Activated naive CD4-positive, alpha-beta T cell treated with anti-CD3 and anti-CD28 coated beads, Interleukin-2, amount 50 U/mL, for 16 hours (primary cell): ENCODE measurements around the gene STAB2.

Experiments used
- DNase-seq: peaks from one replicate; pipeline ENCODE4 v3.0.0-alpha.2; 2020

The STAB2 gene

DNA sequence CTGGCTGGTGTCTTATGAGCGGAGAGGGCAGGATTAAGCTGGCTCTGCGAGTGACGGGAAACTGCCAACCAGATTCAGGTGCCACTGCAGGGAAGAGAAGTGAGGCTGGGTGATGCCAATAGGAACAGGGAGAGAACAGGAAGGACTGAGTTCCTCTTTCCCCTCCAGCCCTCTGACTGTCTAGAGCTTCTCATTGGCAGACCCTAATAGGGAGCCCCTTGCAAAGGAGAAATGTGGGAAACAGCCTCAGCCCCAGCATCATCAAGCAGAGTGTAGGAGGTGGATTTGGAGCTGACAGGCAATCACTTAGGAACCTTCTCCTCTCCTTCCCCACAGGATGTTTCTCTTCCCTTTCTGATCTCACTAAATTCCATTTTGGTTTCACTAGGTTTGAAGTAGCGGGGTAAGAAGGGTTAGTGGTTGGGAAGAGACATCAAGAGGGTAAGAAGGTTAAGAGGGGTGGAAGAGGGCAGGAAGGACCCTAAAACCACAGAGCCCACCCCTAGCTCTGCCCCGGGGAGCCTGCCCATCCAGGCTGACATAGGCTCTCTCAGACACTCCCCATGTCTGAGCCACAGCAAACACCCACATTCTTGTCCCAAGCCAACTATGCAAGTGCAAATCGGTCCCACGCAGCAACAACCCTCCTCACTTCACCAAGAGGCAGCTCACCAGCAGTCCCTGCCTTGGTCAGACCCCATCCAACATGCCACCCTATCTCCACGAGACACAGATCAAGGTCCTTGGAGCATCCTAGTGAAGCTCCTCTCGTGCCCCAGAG lies 111.1 kb downstream of the STAB2 start:
- DNase-seq: no peak

DNA sequence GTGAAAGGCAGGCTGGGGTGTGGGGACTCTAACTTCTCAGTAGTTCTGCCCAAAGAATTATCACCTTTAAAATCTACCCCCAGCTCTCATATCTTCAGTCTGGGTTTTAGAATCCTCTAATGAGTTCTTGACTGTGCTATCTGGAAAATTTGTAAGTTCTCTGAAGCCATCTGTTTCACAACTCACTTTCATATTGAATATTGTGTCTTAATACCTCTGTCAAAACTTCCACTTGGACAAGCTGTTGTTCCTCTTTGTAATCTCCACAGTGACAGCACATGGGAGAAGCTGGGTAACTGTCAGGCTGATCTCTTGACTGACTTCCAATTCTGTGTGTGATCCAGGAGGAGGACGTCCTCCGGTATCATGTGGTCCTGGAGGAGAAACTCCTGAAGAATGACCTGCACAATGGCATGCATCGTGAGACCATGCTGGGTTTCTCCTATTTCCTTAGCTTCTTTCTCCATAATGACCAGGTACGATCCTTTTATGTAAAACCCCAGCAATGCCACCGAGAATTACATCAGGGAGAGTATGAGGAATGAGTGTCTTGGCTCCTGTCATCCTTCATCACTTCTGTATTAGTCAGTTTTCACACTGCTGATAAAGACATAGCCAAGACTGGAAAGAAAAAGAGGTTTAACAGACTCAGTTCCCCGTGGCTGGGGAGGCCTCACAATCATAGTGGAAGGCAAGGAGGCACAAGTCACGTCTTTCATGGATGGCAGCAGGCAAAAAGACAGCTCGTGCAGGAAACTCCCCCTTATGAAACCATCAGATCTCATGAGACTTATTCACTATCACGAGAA lies 111.9 kb downstream of the STAB2 start:
- DNase-seq: no peak

DNA sequence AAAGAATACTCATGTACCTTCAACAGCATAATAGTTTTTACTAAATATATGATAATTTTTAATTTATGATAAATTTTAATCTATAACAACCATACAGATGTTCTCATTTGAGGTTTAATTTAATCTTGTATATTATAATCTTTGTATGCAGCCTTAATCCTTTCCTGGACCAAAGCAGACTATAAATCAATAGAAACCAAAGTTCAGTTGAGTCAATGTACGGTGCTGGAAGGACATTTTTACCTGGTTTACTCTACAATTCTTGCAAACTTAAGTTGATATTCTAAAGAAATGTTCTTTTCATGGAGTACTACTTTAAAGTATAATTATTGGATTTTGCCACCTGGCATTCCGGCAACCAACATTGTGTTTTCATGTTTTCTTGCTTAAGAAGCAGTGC lies 118.0 kb downstream of the STAB2 start:
- no peak for DNase-seq

DNA sequence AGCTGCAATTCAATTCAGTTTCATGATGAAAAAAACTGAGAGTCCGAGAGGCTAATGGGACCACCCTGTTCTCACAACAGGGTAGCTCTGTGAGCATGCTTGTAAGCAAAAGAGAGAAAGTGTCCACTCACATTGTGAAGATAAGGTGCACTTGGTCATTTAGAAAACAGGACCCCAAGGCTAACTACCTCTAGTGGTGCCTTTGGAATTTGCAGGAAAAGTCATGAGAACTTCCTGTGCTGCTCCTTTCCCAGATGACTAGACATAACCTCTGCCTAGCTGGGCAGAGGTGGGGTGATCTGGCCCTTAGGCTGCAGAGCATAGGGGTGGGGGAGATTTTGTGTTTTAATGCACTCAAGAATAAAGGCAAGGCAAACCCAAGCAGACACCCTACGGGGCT lies 118.9 kb downstream of the STAB2 start:
- DNase-seq: no peak

DNA sequence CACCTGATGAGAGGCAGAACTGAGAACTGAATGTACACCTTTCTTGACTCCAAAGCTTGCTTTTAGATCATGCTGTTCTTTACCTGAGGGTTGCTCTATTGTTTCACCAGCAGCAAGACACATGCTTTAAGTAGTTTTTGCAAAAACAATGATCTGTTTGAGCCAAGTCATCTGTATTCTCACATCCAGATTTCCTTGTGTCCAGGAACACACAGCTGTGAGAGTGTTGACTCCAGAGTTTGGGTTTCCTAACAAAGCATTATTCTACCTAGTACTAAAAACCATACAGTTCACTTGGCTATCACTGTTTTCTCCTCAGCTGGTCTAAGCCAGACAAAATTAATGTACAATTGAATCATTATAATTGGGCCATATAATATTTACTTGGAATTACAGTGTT lies 120.4 kb downstream of the STAB2 start:
- DNase-seq: no peak

DNA sequence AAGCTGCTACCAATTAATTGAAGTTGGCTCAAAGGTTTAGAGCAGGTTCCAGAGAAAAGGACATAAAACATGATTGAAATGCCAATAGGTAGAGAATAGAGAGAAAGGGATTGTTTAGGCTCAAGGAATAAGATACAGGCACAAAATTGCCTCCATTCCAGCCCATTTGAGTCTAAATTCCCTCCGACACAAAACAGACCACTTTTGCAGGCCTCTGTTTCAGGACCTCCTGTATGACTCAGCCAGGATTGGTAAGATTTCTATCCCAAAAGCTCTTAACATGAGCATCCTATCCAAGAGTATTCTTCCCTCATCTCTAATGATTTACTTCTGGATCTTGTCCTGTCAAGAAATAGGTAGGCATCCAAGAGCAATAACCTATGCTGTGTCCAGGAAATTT lies 123.5 kb downstream of the STAB2 start:
- no peak for DNase-seq

DNA sequence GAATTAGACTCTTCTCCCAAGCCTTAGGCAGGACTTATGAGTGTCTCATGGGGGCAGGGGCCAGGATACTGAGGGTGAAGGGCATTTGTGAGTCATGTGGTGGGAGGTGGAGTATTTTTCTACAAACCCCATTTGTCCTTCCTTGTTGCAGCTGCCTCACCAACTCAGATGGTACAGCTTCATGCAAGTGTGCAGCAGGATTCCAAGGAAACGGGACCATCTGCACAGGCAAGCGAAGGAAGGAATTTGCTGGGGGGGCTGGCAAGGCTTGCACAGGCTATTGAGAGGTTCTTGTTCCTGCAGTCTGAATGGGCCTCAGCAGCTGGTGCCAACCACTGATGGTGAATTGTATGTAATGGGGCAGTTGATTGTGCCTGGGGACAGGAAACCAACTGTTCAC lies 125.1 kb downstream of the STAB2 start:
- no peak for DNase-seq

DNA sequence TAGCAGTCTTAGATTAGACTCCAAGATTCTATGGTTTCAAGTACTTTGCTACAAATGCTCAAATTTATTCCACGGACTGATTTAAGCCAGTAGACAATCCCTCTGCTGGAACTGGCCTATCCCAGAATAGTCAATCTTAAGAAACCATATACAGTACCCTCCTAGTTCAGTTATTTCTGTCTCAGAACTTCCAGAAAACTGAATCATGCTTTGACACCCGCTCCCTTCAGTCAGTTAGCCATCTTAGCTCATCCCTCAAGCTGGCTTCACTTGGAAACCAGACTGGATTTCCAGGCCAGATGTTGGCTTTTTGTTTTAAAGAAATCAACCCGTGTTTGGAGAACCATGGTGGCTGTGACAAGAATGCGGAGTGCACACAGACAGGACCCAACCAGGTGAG lies 128.4 kb downstream of the STAB2 start:
- no peak for DNase-seq

DNA sequence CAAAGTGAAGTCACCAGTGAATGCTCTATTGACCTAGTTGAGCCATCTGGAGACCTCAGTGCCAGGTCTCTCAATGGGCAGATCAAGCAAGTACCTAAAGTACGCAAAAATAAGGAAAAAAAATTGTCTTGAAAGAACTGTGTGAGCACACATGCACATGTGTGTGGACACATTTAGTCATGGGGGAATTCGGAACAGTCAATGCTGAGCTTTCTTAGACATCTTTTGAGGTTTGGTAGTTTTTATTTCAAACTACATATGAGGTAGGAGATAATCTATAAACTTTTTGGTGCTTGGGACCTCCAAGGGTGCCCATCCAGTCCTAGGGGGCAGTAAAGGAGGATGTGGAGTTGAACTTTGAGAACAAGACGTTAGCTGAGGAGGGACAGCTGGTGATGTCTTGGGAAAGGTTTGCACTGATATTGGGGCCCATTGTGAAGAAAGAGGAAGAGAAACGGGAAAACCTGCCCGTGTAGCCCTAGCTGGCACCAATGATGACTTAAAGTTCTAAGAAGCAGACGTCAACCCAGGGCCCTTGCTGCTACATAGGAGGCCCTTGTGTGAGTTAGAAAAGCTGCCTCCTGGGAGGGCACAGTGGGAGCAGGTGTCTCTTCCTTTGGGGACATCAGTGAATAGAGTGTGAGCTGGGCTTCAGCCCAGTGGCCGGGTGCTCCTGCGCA lies 129.6 kb downstream of the STAB2 start:
- DNase-seq: no peak

DNA sequence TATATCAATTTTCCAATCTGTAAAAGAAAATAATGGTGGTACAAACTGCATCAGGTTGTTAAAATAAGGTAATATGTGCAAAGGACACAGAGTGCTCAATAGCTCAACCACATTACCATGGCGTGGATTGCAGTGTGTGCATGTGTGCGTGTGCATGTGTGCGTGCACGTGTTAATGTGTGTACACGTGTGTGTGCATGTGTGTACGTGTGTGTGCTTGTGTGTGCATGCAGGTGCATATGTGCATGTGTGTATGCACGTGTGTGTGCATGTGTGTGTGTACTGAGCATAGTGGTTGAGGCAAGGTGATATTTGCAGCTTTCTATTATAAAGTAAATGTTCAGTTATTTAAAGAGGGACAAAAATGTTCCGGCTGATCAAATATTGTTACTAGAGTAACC lies 138.3 kb downstream of the STAB2 start:
- no peak for DNase-seq

DNA sequence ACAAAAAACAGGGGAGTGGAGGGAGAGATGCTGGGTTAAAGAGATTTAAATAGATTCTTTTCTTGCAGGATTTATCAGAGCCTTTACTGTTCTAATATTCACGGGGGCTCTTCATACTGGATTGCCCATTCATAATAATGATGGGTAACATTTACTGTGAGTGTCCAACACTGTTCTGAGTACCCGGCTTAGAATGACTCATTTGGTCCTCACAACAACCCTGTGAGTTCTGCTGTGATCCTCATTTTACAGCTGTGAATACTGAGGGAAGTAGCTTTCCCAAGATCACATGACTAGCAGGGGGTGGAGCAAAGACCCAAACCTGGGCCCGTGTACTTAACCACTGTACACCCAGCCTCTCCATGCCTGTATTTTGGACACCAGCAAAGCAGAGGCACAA lies 140.6 kb downstream of the STAB2 start:
- no peak for DNase-seq

DNA sequence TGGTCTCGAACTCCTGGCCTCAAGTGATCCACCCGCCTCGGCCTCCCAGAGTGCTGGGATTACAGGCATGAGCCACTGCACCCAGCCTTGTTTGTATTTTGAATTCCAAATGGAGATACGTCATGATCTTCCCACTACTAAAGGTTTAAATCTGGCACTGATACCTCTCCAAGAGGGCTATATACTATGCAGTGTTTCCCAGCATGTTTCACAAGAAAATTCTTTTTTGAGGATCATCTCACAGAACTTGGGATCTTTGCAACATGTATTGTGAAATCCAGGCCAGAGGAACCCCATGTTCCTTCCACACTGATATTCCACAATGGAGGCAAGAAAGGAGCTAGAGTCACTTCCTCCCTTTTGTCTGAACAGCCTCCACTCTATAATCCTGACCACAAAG lies 141.2 kb downstream of the STAB2 start:
- no peak for DNase-seq

DNA sequence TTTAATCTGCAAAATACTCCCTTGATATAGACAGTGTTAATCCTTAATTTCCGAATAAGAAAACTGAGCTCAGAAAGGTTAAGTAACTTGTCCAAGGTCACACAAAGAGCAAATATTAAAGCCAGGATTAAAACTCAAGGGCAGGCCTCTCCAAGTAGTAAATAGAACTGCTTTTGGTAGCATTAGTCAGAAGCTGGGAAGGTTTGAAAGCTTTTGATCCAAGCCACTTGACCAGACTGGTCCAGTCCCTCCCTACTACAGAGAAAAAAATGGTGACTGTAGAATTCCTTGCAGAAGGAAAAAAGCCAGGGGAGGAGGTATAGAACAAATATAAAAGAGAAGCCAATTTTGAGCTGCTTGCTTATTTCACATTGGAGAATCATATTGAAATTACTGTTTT lies 142.4 kb downstream of the STAB2 start:
- no peak for DNase-seq

DNA sequence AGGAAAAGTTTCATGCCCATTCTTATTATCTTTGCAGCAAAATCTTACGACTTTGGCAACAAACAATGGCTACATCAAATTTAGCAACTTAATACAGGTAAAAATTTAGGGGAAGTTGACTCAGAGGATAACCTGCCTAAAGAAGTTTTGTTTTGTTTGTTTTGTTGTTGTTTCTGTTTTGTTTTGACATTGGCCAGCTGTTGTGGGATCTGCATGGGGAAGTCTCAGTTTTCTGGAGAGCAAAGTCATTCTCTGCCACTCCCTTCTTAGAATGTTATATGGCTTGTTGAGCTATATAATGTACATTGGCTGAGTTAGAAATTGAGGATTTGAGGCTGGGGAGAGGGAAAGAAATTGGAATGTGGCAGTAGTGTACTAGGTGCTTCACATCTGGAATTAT lies 144.5 kb downstream of the STAB2 start:
- DNase-seq: no peak

DNA sequence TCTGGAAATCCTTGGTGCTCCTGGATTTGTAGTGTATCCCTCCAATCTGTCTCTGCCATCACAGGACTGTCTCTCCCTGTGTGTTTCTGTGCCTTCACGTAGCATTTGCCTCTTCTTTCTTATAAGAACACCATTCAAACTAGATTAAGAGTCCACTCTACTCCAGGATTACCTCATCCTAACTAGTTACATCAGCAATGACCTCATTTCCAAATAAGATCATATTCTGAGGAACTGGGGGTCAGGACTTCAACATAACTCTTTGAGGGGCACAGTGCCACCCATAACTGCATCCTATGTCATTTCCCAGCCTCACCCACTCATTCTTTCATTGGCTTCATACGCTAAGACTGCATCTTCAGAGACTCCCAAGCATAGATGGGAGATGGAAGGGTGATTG lies 147.8 kb downstream of the STAB2 start:
- DNase-seq: no peak

DNA sequence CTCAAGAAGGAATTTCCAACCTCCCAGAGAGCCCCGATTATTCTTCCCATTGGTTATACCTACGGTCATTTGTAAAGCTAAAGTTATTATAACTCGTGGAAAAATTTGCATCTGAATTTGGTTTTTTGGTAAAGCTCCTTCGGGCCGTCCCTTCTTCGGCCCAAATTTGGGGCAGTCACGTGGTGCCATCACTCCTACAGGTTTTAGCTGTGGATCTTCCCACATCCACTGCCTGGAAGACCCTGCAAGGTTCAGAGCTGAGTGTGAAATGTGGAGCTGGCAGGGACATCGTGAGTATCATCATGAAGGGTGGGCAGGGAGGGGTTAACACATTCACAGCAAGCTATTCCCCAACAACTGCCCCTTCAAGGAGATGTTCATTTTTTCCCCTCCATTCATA lies 148.2 kb downstream of the STAB2 start:
- no peak for DNase-seq

DNA sequence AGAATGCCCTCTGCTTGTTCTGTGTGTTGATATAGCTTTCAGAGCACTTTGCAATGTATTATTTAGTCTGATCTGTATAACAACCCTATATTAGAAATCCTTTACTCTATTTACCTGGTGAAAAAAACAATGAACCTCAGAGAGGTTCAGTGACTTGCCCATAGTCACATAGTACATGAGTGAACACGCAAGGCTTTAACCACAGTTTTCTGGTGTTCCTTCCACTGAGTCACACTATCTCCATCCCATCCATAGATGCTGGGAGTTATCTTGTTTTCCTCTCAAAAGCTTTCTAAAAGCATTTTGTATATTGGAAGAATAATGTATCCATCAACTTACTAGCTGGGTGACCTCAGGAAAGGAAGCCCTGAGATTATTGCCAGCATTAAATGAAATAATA lies 149.5 kb downstream of the STAB2 start:
- no peak for DNase-seq

DNA sequence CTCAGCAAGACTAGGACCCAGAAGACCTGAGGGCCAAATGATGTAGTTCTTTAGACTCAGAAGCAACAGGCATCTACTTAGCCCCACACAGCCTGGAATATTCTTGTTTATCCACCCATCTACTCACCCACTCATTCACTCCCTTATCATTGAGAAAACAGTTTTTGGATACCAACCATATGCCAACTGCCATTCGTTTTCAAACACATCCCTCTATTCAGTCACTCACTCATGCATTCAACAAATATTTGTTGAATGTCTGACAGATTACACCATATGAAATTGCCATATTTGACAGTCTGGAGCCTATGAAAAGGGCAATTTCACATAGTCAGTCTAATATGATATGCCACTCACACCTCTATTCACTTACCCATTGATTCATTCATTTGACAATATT lies 150.8 kb downstream of the STAB2 start:
- no peak for DNase-seq

DNA sequence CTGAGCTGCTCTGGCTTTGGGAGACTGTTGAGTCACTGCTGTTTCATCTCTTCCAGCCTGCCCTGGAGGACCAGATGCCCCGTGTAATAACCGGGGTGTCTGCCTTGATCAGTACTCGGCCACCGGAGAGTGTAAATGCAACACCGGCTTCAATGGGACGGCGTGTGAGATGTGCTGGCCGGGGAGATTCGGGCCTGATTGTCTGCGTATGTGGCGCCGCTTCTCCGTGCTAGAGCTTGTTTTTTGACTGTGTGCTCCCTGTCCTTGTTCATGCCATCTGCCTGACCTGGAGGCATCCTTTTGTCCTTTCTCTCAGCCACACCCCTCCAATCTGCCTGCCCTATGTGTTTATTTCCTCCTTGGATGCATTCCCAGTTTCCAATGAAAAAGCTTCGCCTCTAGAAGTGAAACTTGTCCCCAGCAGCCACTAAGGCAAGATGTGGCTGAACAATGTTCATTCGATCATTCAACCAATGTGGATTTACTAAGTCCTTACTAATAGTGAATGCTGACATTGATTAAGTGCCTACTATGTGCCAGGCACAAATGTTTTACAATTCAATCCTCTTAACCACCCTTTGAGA lies 155.4 kb downstream of the STAB2 start:
- no peak for DNase-seq

DNA sequence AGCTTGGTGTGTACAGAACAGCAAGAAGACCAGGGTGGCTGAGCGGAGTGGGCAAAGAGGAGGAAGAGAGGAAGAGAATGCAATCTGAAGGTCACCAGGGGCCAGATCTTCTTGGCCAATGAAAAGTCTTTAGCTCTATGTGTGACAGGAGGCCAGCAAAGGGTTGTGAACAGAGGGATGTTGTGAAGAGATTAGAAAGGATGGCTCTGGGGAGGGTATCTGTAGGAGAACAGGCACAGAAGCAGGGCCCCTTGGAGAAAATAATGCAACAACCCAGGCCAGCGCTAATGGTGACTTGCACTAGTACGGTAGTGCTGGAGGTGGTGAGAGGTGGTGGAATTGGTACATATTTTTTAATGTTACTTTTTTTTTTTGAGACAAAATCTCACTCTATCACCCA lies 156.7 kb downstream of the STAB2 start:
- DNase-seq: no peak

DNA sequence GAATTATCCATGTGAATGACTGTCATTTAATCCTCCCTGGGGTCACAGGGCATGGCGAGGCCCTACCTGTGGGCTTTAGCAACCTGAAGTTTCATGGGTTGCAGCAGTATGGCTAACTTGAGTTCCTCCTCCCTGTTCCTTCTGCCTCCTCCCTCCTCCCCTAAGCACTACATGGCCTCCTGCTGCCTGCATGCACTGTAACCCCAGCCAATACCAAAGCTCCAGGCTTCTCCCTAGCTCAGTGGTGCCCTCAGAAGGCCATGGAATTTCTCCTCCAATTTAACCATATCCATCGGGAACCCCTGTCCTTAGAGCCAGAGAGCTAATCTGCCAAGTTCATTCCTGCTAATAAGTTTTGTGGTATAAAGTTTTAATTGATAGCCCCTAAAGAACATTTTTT lies 158.9 kb downstream of the STAB2 start:
- no peak for DNase-seq

DNA sequence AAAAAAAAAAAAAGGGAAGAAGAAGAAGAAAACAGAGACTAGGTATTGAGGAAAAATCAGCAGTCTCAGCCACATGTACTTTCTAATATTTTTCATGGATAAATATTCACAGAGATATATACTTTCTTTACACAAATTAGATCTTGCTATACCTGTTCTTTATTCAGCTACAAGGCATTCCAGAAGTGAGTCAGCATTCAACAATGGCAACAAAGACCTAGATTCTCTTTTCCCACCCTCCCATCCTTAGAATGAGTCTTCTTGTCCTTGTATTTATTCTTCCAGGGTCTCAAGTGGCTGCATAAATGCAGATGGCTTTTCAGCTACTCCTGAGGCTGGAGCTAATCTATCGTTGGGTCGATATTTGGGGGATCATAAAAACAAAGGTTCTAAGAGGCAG lies 160.9 kb downstream of the STAB2 start:
- no peak for DNase-seq

DNA sequence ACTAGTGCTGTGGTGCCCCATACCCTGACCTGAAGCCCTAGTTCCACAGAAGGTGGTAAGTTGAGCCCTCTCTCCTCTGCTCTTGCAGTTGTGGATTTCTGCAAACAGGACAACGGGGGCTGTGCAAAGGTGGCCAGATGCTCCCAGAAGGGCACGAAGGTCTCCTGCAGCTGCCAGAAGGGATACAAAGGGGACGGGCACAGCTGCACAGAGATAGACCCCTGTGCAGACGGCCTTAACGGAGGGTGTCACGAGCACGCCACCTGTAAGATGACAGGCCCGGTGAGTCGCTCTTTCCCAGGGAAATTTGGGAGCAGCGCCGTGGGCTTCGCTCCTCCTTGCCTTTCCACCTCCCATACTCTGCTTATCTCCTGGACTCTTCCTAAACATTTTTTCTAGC lies 161.8 kb downstream of the STAB2 start:
- no peak for DNase-seq

DNA sequence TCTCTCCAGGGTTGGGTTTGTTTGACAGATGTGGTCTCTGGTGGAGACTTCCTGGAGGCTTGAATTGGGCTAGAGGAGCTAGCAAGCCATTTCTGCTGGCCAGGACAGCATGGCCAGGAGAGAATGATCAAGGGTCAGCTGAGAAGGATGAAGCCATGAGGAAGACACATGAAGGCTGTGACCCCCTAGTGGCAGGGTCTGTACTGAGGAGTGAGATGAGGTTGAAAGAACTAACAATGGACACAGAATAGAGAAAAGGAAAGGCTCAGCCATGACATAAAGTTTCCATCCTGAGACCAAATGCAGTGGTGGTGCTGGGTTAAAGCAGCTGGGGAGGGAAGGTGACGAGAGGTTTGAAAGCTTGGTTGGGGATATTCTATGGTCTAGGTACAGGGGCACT lies 164.1 kb downstream of the STAB2 start:
- no peak for DNase-seq
